SU-DHL-6 (cell line): ENCODE results near the gene SLC22A3.

Experiments used
- EZH2phosphoT487 ChIP-seq: fragments of 200-600 bp; sonication (generic), shearing (Covaris generic); conservative IDR thresholded peaks from 2 replicates; pipeline ENCODE4 v1.6.1; 2018; ENCODE audit warnings: mild to moderate bottlenecking, antibody characterized with exemption, low read length, moderate library complexity, mixed read lengths
- TF ChIP-seq, protein P1 (sequence below): fragments of 200-600 bp; sonication (generic); IDR thresholded peaks from one replicate; pipeline ENCODE4 v1.5.1; 2017; ENCODE audit warnings: antibody characterized with exemption, mild to moderate bottlenecking, low read length, moderate library complexity; ENCODE audit not compliant: insufficient read depth, poor library complexity, severe bottlenecking

DNA sequence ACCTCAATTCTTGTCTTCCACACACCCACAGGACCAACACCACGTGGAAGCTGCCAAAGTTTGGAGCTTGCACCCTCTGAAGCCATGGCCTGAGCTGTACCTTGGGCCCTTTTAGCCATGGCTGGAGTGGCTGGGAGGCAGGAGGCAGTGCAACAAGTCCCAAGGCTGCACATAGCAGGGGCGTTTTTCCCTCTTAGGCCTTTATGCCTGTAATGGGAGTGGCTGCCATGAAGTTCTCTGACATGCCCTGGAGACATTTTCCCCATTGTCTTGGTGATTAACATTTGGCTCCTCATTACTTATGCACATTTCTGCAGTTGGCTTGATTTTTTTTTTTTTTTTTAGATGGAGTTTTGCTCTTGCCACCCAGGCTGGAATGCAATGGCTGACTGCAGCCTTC is 44.4 kb upstream of the SLC22A3 start:
- TF ChIP-seq, protein P1, sequence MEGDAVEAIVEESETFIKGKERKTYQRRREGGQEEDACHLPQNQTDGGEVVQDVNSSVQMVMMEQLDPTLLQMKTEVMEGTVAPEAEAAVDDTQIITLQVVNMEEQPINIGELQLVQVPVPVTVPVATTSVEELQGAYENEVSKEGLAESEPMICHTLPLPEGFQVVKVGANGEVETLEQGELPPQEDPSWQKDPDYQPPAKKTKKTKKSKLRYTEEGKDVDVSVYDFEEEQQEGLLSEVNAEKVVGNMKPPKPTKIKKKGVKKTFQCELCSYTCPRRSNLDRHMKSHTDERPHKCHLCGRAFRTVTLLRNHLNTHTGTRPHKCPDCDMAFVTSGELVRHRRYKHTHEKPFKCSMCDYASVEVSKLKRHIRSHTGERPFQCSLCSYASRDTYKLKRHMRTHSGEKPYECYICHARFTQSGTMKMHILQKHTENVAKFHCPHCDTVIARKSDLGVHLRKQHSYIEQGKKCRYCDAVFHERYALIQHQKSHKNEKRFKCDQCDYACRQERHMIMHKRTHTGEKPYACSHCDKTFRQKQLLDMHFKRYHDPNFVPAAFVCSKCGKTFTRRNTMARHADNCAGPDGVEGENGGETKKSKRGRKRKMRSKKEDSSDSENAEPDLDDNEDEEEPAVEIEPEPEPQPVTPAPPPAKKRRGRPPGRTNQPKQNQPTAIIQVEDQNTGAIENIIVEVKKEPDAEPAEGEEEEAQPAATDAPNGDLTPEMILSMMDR: no peak
- no peak for TF ChIP-seq EZH2phosphoT487
